NK-92 (cell line): ENCODE measurements around the gene DNAH6.
"Not testable (repeated sequence)": the region's sequence is repeated elsewhere in the genome, so short reads cannot be mapped to it uniquely, and the experiment has no call there.

ENCODE experiments used
- DNase-seq: peaks from one replicate; lab custom pipeline; 2025; ENCODE audit not compliant: unreplicated experiment; lab: John Stamatoyannopoulos, UW

DNAH6 gene

DNA sequence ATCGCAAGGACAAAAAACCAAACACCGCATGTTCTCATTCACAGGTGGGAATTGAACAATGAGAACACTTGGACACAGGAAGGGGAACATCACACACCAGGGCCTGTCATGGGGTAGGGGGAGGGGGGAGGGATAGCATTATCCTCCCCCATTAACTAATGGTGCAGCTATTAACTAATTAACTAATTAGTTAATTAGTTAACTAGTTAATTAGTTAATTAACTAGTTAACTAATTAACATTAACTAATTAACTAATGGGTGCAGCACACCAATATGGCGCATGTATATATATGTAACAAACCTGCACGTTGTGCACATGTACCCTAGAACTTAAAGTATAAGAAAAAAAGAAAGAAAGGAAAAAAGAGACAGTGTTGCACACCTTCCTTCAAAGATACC is 352.0 kb downstream of the DNAH6 start:
- not testable (repeated sequence) for DNase-seq
